Measurements from ENCODE around the gene GMPPB.
A peak's percentile ranks its signal among the peaks of the same experiment; 100 is the strongest.

Gene GMPPB

GRCh38 chr3:49729966-49730609 lies 6.3 kb upstream of the GMPPB start:
- DNase-seq (ENCODE audit: low read depth in 2 of 2, low spot score in 1 of 2), result no peak

DNA sequence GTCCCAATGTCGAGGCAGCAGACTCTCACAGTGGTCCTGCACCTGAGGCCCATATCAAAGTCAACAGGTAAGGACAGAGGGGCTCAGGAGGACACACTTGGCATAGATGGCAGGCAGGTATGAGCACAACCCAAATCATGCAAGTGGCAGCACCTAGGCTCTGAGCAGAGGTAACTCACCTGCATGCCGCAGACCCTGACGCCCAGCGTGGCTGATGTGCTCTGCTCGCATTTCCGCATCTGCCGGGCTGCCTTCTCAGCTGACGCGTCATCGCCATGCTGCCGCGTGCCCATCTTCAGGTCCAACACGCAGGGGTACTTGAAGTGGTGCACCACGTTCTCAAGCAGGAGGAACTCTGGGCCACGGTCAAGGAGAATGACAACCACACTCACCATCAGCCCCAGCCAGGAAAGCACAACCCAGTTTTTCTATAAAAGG lies 4.2 kb upstream of the GMPPB start:
- no peak for DNase-seq (ENCODE audit: low read depth in 2 of 2, low spot score in 1 of 2)

GRCh38 chr3:49727154-49727923 lies 3.6 kb upstream of the GMPPB start:
- no peak for DNase-seq (ENCODE audit: low read depth in 2 of 2, low spot score in 1 of 2)

- no peak for DNase-seq (ENCODE audit: low read depth in 2 of 2, low spot score in 1 of 2)
These were observed 2.3 kb upstream of the GMPPB start for GRCh38 chr3:49725906-49726681.

- no peak for DNase-seq (ENCODE audit: low read depth in 2 of 2, low spot score in 1 of 2)
These were observed 835 bp upstream of the GMPPB start for GRCh38 chr3:49724586-49724985.

DNA sequence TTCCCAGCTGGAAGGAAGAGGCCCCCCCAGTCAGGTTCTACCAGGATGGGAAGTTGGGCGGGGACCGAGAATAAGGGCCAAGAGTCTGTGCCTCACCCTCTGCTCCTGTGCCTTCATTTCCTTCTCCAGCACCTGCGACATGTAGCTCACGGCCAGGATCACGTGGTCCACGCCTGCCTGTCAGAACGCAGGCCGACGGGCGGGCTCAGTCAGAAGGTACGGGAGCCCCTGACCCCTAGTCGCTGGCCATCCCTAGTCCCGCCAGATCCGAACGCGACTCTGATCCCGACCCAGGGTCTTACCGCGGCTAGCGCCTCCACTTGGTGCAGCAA lies 489 bp downstream of the GMPPB start:
- DNase-seq (ENCODE audit: low read depth in 2 of 2, low spot score in 1 of 2), result peak in 1 of 2 donors; percentile 27

DNA sequence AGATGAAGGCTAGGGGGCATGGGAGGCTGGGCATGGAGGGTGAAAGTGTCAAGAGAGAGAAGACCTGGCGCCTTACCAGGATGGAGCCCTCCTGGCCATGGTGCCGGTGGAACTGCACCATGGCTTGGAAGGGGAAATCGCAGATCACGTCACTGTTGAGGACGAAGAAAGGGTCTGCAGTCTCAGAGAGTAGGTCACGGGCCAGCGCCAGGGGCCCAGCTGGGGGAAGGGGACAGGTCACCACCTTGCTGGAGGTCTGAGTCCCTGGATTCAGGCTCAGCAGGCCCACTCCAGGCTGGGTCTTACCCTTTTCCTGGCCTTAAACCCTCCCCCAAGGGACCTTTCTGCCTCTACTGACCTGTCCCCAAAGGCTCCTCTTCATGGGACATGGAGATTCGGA lies 855 bp downstream of the GMPPB start:
- DNase-seq (ENCODE audit: low read depth in 2 of 2, low spot score in 1 of 2), result no peak

DNA sequence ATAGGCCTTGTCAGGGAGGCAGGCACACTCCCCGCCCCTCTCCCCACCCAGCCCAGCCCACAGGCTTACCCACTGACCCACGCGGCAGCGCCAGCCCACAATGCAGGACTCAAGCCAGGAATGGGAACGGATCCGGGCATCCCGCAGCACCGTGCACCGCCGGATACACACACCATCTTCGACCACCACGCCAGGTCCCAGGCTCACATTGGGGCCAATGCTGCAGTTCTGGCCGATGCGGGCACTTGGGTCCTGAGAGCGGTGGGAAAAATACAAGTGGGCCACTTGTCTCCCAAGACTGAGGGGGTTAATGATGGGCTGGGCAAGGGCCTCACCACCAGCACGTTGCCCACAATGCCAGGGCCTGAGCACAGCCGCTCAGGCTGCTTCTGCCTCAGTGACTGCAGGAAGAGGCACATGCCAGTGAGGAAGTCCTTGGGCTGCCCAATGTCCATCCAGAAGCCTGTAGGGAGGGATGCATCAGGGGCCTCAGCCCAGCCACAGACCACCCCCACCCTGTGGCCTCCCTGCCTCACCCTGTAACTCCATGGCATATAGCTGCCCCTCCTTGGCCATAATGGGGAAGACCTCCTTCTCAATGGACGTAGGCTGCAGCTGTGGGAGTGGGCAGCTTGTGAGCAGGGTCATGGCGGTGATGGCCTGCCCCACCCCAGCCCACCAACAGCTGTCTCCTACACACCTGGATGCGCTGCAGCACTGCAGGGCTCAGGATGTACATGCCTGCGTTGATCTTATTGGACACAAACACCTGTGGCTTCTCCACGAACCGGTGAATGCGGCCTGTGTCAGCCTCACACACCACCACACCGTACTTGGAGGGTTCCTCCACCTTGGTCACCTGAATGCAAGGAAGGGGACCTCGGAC lies 1.6 kb downstream of the GMPPB start:
- DNase-seq (ENCODE audit: low read depth in 2 of 2, low spot score in 1 of 2), result no peak

DNA sequence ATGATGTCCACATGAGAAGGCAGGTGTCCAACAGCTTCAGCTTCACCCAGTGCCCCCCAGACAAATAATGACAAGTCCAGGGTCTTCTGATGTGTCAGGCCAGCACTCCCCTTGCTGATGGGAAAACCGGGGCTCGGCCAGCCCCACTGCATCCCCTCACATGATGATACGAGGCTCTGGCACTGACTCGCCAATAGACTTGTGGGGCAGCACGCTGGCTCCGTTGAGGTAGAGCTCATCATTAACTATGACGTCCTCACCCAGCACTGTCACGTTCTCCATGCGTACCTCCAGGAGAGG lies 2.2 kb downstream of the GMPPB start:
- DNase-seq (ENCODE audit: low read depth in 2 of 2, low spot score in 1 of 2), result no peak

- DNase-seq (ENCODE audit: low read depth in 2 of 2, low spot score in 1 of 2), result no peak
These were observed 2.7 kb downstream of the GMPPB start for GRCh38 chr3:49720855-49721595.

- peak; percentile 76 to 79 for DNase-seq (ENCODE audit: low read depth in 2 of 2, low spot score in 1 of 2)
These were observed 4.4 kb downstream of the GMPPB start, which contains the start of gene AMIGO3 for GRCh38 chr3:49719214-49719884. TSS of gene AMIGO3 (minus strand) at chr3:49719684. CDS start at chr3:49719465, 219 bp downstream.

GRCh38 chr3:49718858-49719213 lies 4.9 kb downstream of the GMPPB start:
- DNase-seq (ENCODE audit: low read depth in 2 of 2, low spot score in 1 of 2), result no peak

GRCh38 chr3:49717959-49718857 lies 5.5 kb downstream of the GMPPB start:
- no peak for DNase-seq (ENCODE audit: low read depth in 2 of 2, low spot score in 1 of 2)

GRCh38 chr3:49717211-49717958 lies 6.4 kb downstream of the GMPPB start:
- no peak for DNase-seq (ENCODE audit: low read depth in 2 of 2, low spot score in 1 of 2)

- DNase-seq (ENCODE audit: low read depth in 2 of 2, low spot score in 1 of 2), result no peak
These were observed 7.0 kb downstream of the GMPPB start for GRCh38 chr3:49716691-49717210.

GRCh38 chr3:49716169-49716568 lies 7.6 kb downstream of the GMPPB start:
- DNase-seq (ENCODE audit: low read depth in 2 of 2, low spot score in 1 of 2), result no peak

- DNase-seq (ENCODE audit: low read depth in 2 of 2, low spot score in 1 of 2), result no peak
These were observed 8.1 kb downstream of the GMPPB start for GRCh38 chr3:49715611-49716121.

Measured in stimulated activated CD8-positive, alpha-beta memory T cell treated with anti-CD3 and anti-CD28 coated beads, Interleukin-4, amount 100 ng/mL, for 1 hour (primary cell).